GM12878 (cell line): ENCODE measurements around the gene DPP9. TPM values are rescaled to one million over a fixed set of nuclear protein-coding genes. Genes with fewer than 3 reads are reported as not detected.

Experiments
- ATF2 ChIP-seq: IDR thresholded peaks from 2 replicates; pipeline ENCODE4 v1.6.1; 2012; ENCODE audit warnings: low read length, inconsistent platforms
- BCL3 ChIP-seq: IDR thresholded peaks from 2 replicates; pipeline ENCODE4 v1.6.1; 2011; ENCODE audit warnings: borderline replicate concordance, low read depth, mild to moderate bottlenecking, moderate library complexity, low read length; ENCODE audit not compliant: insufficient read depth, poor library complexity, severe bottlenecking
- BHLHE40 ChIP-seq, 2 experiments: fragments of 450-650 bp in 1 of 2; IDR thresholded peaks; 2 replicates each; pipeline ENCODE4 v1.6.1; 2011 to 2017; ENCODE audit warnings: low read depth in 2 of 2, borderline replicate concordance in 1 of 2, improper control_type of control experiment in 1 of 2, low read length in 1 of 2, mild to moderate bottlenecking in 1 of 2
- CEBPZ ChIP-seq: fragments of 150-350 bp; IDR thresholded peaks from 2 replicates; pipeline ENCODE4 v1.6.1; 2016; ENCODE audit warnings: low read depth, low read length
- EGR1 ChIP-seq, 2 experiments: IDR thresholded peaks; 1 replicate in 1 of 2; 2 replicates in 1 of 2; pipeline ENCODE4 v1.6.1; 2011 to 2012; ENCODE audit warnings: low read depth in 2 of 2, low read length in 2 of 2, borderline replicate concordance in 1 of 2, mild to moderate bottlenecking in 1 of 2, moderate library complexity in 1 of 2
- ELK1 ChIP-seq: IDR thresholded peaks from 2 replicates; pipeline ENCODE4 v1.6.1; 2012; ENCODE audit warnings: low read depth, low read length, improper control_type of control experiment
- GATAD2B ChIP-seq: fragments of 450-650 bp; conservative IDR thresholded peaks from 2 replicates; pipeline ENCODE4 v1.6.1; 2017; ENCODE audit warnings: low read depth, mild to moderate bottlenecking, moderate library complexity
- HDGF ChIP-seq: fragments of 450-650 bp; IDR thresholded peaks from 2 replicates; pipeline ENCODE4 v1.6.1; 2016; ENCODE audit warnings: antibody characterized with exemption
- IKZF2 ChIP-seq, 2 experiments: fragments of 450-650 bp; IDR thresholded peaks; 2 replicates each; pipeline ENCODE4 v1.6.1; 2017; ENCODE audit warnings: mild to moderate bottlenecking in 2 of 2, moderate library complexity in 2 of 2
- IRF4 ChIP-seq: IDR thresholded peaks from 2 replicates; pipeline ENCODE4 v1.6.1; 2011; ENCODE audit warnings: low read depth, low read length
- KAT2A ChIP-seq: conservative IDR thresholded peaks from 2 replicates; pipeline ENCODE4 v1.6.1; 2011; ENCODE audit warnings: low read depth, low read length; ENCODE audit not compliant: control insufficient read depth
- KLF5 ChIP-seq: fragments of 450-650 bp; IDR thresholded peaks from 2 replicates; pipeline ENCODE4 v1.6.1; 2014; ENCODE audit warnings: mild to moderate bottlenecking; ENCODE audit not compliant: partially characterized antibody
- MAX ChIP-seq: IDR thresholded peaks from 2 replicates; pipeline ENCODE4 v1.6.1; 2012; ENCODE audit warnings: low read depth, low read length, improper control_type of control experiment
- MLLT1 ChIP-seq: fragments of 450-650 bp; IDR thresholded peaks from 2 replicates; pipeline ENCODE4 v1.6.1; 2016; ENCODE audit warnings: mild to moderate bottlenecking
- RAD21 ChIP-seq: IDR thresholded peaks from 2 replicates; pipeline ENCODE4 v1.6.1; 2011; ENCODE audit warnings: mild to moderate bottlenecking, low read depth, low read length, moderate library complexity; ENCODE audit not compliant: insufficient read depth
- RAD51 ChIP-seq: fragments of 450-650 bp; IDR thresholded peaks from 2 replicates; pipeline ENCODE4 v1.6.1; 2016; ENCODE audit warnings: moderate library complexity, mild to moderate bottlenecking, inconsistent platforms
- SIX5 ChIP-seq: IDR thresholded peaks from 2 replicates; pipeline ENCODE4 v1.6.1; 2011; ENCODE audit warnings: mild to moderate bottlenecking, low read depth, low read length, moderate library complexity; ENCODE audit not compliant: severe bottlenecking
- SP1 ChIP-seq: IDR thresholded peaks from one replicate; pipeline ENCODE4 v1.6.1; 2011; ENCODE audit warnings: low read depth, low read length
- ZNF207 ChIP-seq: fragments of 450-650 bp; IDR thresholded peaks from 2 replicates; pipeline ENCODE4 v1.6.1; 2014; ENCODE audit warnings: antibody characterized with exemption, mild to moderate bottlenecking, borderline replicate concordance
- polyA plus RNA-seq, 11 experiments: library from polyadenylated mRNA; depleted of rRNA in 4 of 11; unstranded in 6 of 11; stranded (reverse) in 5 of 11; fragments of >200 nt; fragmentation: Nextera tagmentation in 4 of 11; fragmentation: Illumina TruSeq in 1 of 11; extraction: Ambion mirVana in 4 of 11; extraction: Trizol in 1 of 11; gene quantifications; 1 replicate in 1 of 11; 2 replicates in 10 of 11; pipeline versions ENCODE4 v1.2.1 to v1.2.3, GENCODE V29; 2011 to 2016; ENCODE audit warnings: inconsistent platforms in 2 of 11, missing spikeins in 2 of 11, low read depth in 1 of 11
- total RNA-seq, 4 experiments: library from RNA; depleted of rRNA in 3 of 4; stranded (reverse); fragments of >200 nt in 3 of 4; fragmentation: Illumina TruSeq in 1 of 4; extraction: Trizol in 1 of 4; gene quantifications; 2 replicates each; pipeline versions ENCODE4 v1.2.1 to v1.2.3, GENCODE V29; 2013 to 2021

The DPP9 gene
- total and polyA plus RNA-seq, 10 of the 15 experiments (the other 5 are each of a cell fraction or from before 2014, with no cell fraction given), result 0.64 to 58.6 (median 27.6) TPM

- TF ChIP-seq CEBPZ, result no peak
- TF ChIP-seq RAD21, result no peak
- TF ChIP-seq ELK1, result peak; percentile 99
- peak; percentile 56; the same call in 1 of the 2 replicates for TF ChIP-seq MAX
- TF ChIP-seq IKZF2 (IDR thresholded peaks at IDR 0.05), result no peak; a peak in 1 of 4 replicates
- peak; percentile 83 for TF ChIP-seq IRF4
- peak in 1 of 2 experiments; percentile 43; a peak in 1 of 3 replicates for TF ChIP-seq EGR1 (IDR thresholded peaks at IDR 0.05; ENCODE audit: borderline replicate concordance in 1 of 2, low read depth in 2 of 2, low read length in 2 of 2)
- peak; percentile 74 for TF ChIP-seq MLLT1
- TF ChIP-seq BCL3, result no peak
- TF ChIP-seq GATAD2B, result peak; percentile 96; the same call in 1 of the 2 replicates
- peak; percentile 98 to 99 for TF ChIP-seq BHLHE40 (IDR thresholded peaks at IDR 0.05; ENCODE audit: borderline replicate concordance in 1 of 2, low read depth in 2 of 2, low read length in 1 of 2)
- peak; percentile 99 for TF ChIP-seq KLF5
- no peak for TF ChIP-seq HDGF
- TF ChIP-seq KAT2A, result no peak
- TF ChIP-seq RAD51, result no peak
- TF ChIP-seq ZNF207, result peak; percentile 100
- peak; percentile 93 for TF ChIP-seq SP1
- peak; percentile 77 for TF ChIP-seq SIX5
- no peak; the same call in 1 of the 2 replicates for TF ChIP-seq ATF2
Observed at GRCh38 chr19:4723595-4724514, at the start of gene DPP9 (continued).
